Measurements from ENCODE around the gene IL1R2. TPM values are rescaled to one million over a fixed set of nuclear protein-coding genes. Genes with fewer than 3 reads are reported as not detected.

Gene IL1R2
- total RNA-seq, 1 experiment from 2014 or later, result 0.22 TPM

DNA sequence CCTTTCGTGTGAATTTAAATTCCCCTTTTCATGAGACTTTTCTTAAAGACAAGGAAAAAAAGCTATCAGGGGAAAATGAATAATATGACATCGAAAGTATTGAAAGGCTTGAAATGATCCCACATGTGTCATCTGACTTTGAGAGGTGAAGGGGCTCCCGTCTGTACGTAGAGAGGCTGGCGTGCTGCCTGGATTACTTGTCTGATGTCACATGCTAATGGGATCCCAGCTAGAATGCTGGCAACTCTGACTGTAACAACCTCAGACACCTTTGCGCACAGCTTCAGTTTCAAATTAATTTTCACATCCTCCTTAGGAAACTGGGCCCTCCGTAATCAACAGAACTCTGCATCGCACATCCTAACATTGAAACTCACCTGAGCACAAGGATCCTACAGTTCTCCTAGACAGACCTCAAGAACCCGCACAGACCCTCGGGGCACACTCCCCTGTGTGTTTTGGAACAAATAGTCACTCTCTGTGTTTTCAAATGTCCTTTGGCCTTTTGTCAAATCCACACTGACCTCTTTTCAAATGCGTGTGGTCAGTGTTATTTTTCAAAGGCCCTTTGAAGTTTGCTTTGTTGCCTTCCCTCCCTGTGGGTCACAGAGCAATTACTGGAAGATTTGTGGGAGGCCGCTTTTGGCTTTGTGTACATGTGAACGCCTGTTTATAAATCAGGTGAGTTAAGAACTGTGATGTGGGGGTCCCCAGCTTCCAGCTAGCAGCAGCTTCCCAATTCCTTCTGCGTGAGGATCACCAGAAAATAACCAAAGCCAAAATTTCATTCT is 65.9 kb downstream of the IL1R2 start:
- POLR2A ChIA-PET, result no interaction called here
- Mint-ChIP-seq H3K27ac (no peak overlapping the region), H3K4me3 (no peak overlapping the region), H3K9me3 (no peaks in the 10 kb centered on the region), H3K36me3 (no peaks in the 10 kb centered on the region), H3K4me1 (0 out of 2 replicates have a peak, but pooled peaks cover 6% of the 10 kb centered on the region), H3K27me3 (ENCODE audit: low read depth) (no peaks in the 10 kb centered on the region)
- ATAC-seq (no peak), DNase-seq (ENCODE audit: low spot score) (no peak)
- TF ChIP-seq ZNF423 (CRISPR knock-in tag; IDR thresholded peaks at IDR 0.05) (no peak), GABPB1 (CRISPR knock-in tag; IDR thresholded peaks at IDR 0.05) (peak; percentile 83)
- CTCF ChIA-PET, result interaction anchor here (0.9 kb wide), 1 partner anchor 52 kb away, joined by 4 read pairs; no protein-coding TSS in a partner anchor

DNA sequence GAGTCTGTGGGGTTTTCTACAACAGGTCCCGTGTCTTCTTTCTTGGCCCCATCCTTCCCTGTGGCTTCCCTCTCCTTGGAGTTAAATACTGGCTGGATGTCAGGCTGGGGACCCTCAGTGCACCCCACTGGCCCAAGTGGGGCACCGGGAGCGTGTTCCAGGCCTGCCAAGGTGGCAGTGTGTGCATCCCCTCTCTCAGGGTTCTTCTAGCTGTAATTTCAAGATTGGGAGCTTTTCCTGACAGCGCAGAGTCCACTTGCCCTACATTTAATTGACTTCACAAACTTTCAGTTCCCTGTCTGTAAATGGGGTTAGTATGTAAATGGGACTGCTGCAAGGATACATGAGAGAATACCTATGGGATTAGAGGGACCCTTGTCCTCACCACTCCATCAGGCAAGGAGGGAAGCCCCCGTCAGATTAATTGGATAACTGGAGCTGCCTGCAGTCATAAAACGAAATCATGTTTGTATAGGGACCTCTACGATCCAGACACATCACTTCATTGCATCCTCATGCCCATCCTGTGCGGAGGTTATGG is 66.6 kb downstream of the IL1R2 start:
- no peaks in the 10 kb centered on the region for H3K36me3 Mint-ChIP-seq
- DNase-seq (ENCODE audit: low spot score) (no peak), ATAC-seq (no peak)
- POLR2A ChIA-PET, result no interaction called here
- H3K27ac Mint-ChIP-seq, result no peak overlapping the region
- CTCF ChIA-PET, result no interaction called here
- TF ChIP-seq HMGA2 (CRISPR knock-in tag; IDR thresholded peaks at IDR 0.05), result no peak
- TF ChIP-seq, protein P1, sequence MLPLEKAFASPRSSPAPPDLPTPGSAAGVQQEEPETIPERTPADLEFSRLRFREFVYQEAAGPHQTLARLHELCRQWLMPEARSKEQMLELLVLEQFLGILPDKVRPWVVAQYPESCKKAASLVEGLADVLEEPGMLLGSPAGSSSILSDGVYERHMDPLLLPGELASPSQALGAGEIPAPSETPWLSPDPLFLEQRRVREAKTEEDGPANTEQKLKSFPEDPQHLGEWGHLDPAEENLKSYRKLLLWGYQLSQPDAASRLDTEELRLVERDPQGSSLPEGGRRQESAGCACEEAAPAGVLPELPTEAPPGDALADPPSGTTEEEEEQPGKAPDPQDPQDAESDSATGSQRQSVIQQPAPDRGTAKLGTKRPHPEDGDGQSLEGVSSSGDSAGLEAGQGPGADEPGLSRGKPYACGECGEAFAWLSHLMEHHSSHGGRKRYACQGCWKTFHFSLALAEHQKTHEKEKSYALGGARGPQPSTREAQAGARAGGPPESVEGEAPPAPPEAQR (CRISPR knock-in tag; IDR thresholded peaks at IDR 0.05), result no peak
- TF ChIP-seq ATF2 (CRISPR knock-in tag; IDR thresholded peaks at IDR 0.05; ENCODE audit: borderline replicate concordance, low read depth), result no peak
- no peak for TF ChIP-seq TEAD4 (CRISPR knock-in tag; IDR thresholded peaks at IDR 0.05)
- TF ChIP-seq ELF4 (CRISPR knock-in tag; IDR thresholded peaks at IDR 0.05; ENCODE audit: low read depth), result no peak
- TF ChIP-seq SMAD3 (CRISPR knock-in tag; IDR thresholded peaks at IDR 0.05; ENCODE audit: borderline replicate concordance), result no peak
- no peak for TF ChIP-seq USF2 (CRISPR knock-in tag; IDR thresholded peaks at IDR 0.05)
- TF ChIP-seq, protein P2, sequence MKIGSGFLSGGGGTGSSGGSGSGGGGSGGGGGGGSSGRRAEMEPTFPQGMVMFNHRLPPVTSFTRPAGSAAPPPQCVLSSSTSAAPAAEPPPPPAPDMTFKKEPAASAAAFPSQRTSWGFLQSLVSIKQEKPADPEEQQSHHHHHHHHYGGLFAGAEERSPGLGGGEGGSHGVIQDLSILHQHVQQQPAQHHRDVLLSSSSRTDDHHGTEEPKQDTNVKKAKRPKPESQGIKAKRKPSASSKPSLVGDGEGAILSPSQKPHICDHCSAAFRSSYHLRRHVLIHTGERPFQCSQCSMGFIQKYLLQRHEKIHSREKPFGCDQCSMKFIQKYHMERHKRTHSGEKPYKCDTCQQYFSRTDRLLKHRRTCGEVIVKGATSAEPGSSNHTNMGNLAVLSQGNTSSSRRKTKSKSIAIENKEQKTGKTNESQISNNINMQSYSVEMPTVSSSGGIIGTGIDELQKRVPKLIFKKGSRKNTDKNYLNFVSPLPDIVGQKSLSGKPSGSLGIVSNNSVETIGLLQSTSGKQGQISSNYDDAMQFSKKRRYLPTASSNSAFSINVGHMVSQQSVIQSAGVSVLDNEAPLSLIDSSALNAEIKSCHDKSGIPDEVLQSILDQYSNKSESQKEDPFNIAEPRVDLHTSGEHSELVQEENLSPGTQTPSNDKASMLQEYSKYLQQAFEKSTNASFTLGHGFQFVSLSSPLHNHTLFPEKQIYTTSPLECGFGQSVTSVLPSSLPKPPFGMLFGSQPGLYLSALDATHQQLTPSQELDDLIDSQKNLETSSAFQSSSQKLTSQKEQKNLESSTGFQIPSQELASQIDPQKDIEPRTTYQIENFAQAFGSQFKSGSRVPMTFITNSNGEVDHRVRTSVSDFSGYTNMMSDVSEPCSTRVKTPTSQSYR (CRISPR knock-in tag; IDR thresholded peaks at IDR 0.05), result no peak
- H3K4me3 Mint-ChIP-seq, result no peak overlapping the region
- H3K9me3 Mint-ChIP-seq, result no peaks in the 10 kb centered on the region
- no peaks in the 10 kb centered on the region for H3K27me3 Mint-ChIP-seq (ENCODE audit: low read depth)
- 0 out of 2 replicates have a peak, but pooled peaks cover 6% of the 10 kb centered on the region for H3K4me1 Mint-ChIP-seq

GRCh38 chr2:102059151-102059550 is 67.4 kb downstream of the IL1R2 start:
- Mint-ChIP-seq H3K4me1 (0 out of 2 replicates have a peak, but pooled peaks cover 6% of the 10 kb centered on the region), H3K4me3 (no peak overlapping the region), H3K9me3 (no peaks in the 10 kb centered on the region), H3K27me3 (ENCODE audit: low read depth) (no peaks in the 10 kb centered on the region), H3K36me3 (no peaks in the 10 kb centered on the region), H3K27ac (no peak overlapping the region)
- ATAC-seq, result no peak
- CTCF ChIA-PET, result no interaction called here
- no peak for TF ChIP-seq TEAD4 (CRISPR knock-in tag; IDR thresholded peaks at IDR 0.05)
- TF ChIP-seq NR3C1 (CRISPR knock-in tag; conservative IDR thresholded peaks at IDR 0.05; ENCODE audit: low read depth), result no peak
- TF ChIP-seq TCF7 (CRISPR knock-in tag; IDR thresholded peaks at IDR 0.05; ENCODE audit: low read depth), result no peak
- no peak for TF ChIP-seq CREM (CRISPR knock-in tag; IDR thresholded peaks at IDR 0.05)
- TF ChIP-seq CTCF (IDR thresholded peaks at IDR 0.05), result no peak
- TF ChIP-seq ZNF317 (CRISPR knock-in tag; IDR thresholded peaks at IDR 0.05; ENCODE audit: borderline replicate concordance, low read depth), result no peak
- no peak for TF ChIP-seq ATF2 (CRISPR knock-in tag; IDR thresholded peaks at IDR 0.05; ENCODE audit: borderline replicate concordance, low read depth)
- no peak for TF ChIP-seq ZNF416 (CRISPR knock-in tag; IDR thresholded peaks at IDR 0.05)
- TF ChIP-seq GTF2I (CRISPR knock-in tag; conservative IDR thresholded peaks at IDR 0.05), result no peak
- POLR2A ChIA-PET, result no interaction called here
- DNase-seq (ENCODE audit: low spot score), result no peak
